Smooth muscle cell (in vitro differentiated cells): ENCODE results near the gene LRRC37B. TPM values are rescaled to one million over a fixed set of nuclear protein-coding genes. Genes with fewer than 3 reads are reported as not detected.
"Not testable (repeated sequence)": the region's sequence is repeated elsewhere in the genome, so short reads cannot be mapped to it uniquely, and the experiment has no call there.

Experiments
- DNase-seq: peaks from one replicate; lab custom pipeline; 2025; ENCODE audit not compliant: unreplicated experiment; lab: John Stamatoyannopoulos, UW
- H2AFZ ChIP-seq: fragments of 200-600 bp; sonication (generic); 2 replicates; pipeline ENCODE4 v1.6.0; 2016; ENCODE audit warnings: antibody characterized with exemption, low read depth, mild to moderate bottlenecking
- H3F3A ChIP-seq: fragments of 200-600 bp; sonication (generic); 2 replicates; pipeline ENCODE4 v1.6.0; 2017; ENCODE audit warnings: antibody characterized with exemption, low read depth
- H3K27ac ChIP-seq: fragments of 200-600 bp; sonication (generic); 2 replicates; pipeline ENCODE4 v1.5.1; 2016; ENCODE audit warnings: low read depth, mild to moderate bottlenecking
- H3K27me3 ChIP-seq: fragments of 200-600 bp; sonication (generic); 2 replicates; pipeline ENCODE4 v1.6.1; 2016; ENCODE audit warnings: low read depth, mild to moderate bottlenecking
- H3K36me3 ChIP-seq: fragments of 200-600 bp; sonication (generic); 2 replicates; pipeline ENCODE4 v1.5.1; 2016; ENCODE audit warnings: low read depth
- H3K4me1 ChIP-seq: fragments of 200-600 bp; sonication (generic); 2 replicates; pipeline ENCODE4 v1.5.1; 2016; ENCODE audit warnings: low read depth
- H3K4me2 ChIP-seq: fragments of 200-600 bp; sonication (generic); 2 replicates; pipeline ENCODE4 v1.6.0; 2016; ENCODE audit warnings: mild to moderate bottlenecking
- H3K4me3 ChIP-seq: fragments of 200-600 bp; sonication (generic); 2 replicates; pipeline ENCODE4 v1.5.1; 2016; ENCODE audit warnings: mild to moderate bottlenecking
- H3K79me2 ChIP-seq: fragments of 200-600 bp; sonication (generic); 2 replicates; pipeline ENCODE4 v1.6.0; 2016; ENCODE audit warnings: low read depth, mild to moderate bottlenecking
- H3K9ac ChIP-seq: fragments of 200-600 bp; sonication (generic); 2 replicates; pipeline ENCODE4 v1.6.0; 2016; ENCODE audit warnings: low read depth
- H3K9me3 ChIP-seq: fragments of 200-600 bp; sonication (generic); replicated peaks from 2 replicates; pipeline ENCODE4 v1.5.1; 2016; ENCODE audit warnings: low read depth
- H4K20me1 ChIP-seq: fragments of 200-600 bp; sonication (generic); 2 replicates; pipeline ENCODE4 v1.6.0; 2016; ENCODE audit warnings: low read depth
- CTCF ChIP-seq: fragments of 200-600 bp; sonication (generic); IDR thresholded peaks from 2 replicates; pipeline ENCODE4 v1.5.1; 2017; ENCODE audit warnings: borderline replicate concordance, mild to moderate bottlenecking, antibody characterized with exemption; ENCODE audit not compliant: insufficient read depth, poor library complexity, severe bottlenecking
- WGBS: methylation state at CpG from one replicate; pipeline ENCODE4 v1.1.7; 2016; ENCODE audit warnings: low lambda C conversion rate; 5-methylcytosine and 5-hydroxymethylcytosine counted together
- polyA plus RNA-seq: library from polyadenylated mRNA; unstranded; fragments of >200 nt; fragmentation: Nextera tagmentation; extraction: Ambion mirVana; gene quantifications from 2 replicates; pipeline ENCODE4 v1.2.1, GENCODE V29; 2016
- total RNA-seq: library from RNA; depleted of rRNA; stranded (reverse); fragments of >200 nt; gene quantifications from 2 replicates; pipeline ENCODE4 v1.2.3, GENCODE V29; 2014

The LRRC37B gene
- total and polyA plus RNA-seq, 2 experiments from 2014 or later, result 5.2 to 20.9 TPM

GRCh38 chr17:32099686-32100085 is 92.5 kb downstream of the LRRC37B start:
- H3K4me2 ChIP-seq, result no peak overlapping the region
- no peak overlapping the region for H3K27ac ChIP-seq
- H3K4me1 ChIP-seq, result no peaks in the 10 kb centered on the region
- H3K79me2 ChIP-seq, result no peaks in the 10 kb centered on the region
- H3K9me3 ChIP-seq, result no peaks in the 10 kb centered on the region
- no peaks in the 10 kb centered on the region for H3F3A ChIP-seq
- WGBS, result 85% methylated on average over 2 of the region's 2 CpGs
- H4K20me1 ChIP-seq, result no peaks in the 10 kb centered on the region
- H2AFZ ChIP-seq, result no peak overlapping the region
- no peak for DNase-seq
- no peaks in the 10 kb centered on the region for H3K36me3 ChIP-seq
- H3K4me3 ChIP-seq, result no peak overlapping the region
- no peak overlapping the region for H3K9ac ChIP-seq
- no peak for TF ChIP-seq CTCF
- H3K27me3 ChIP-seq, result no peaks in the 10 kb centered on the region

GRCh38 chr17:32100323-32100722 is 93.1 kb downstream of the LRRC37B start:
- H3K9me3 ChIP-seq, H3K4me2 ChIP-seq, H3F3A ChIP-seq, H4K20me1 ChIP-seq, H3K27ac ChIP-seq, H3K9ac ChIP-seq, DNase-seq, H3K4me3 ChIP-seq, H2AFZ ChIP-seq, H3K79me2 ChIP-seq, H3K27me3 ChIP-seq, H3K36me3 ChIP-seq, H3K4me1 ChIP-seq: not testable (repeated sequence)
- WGBS, result 89% methylated on average over 8 of the region's 8 CpGs

DNA sequence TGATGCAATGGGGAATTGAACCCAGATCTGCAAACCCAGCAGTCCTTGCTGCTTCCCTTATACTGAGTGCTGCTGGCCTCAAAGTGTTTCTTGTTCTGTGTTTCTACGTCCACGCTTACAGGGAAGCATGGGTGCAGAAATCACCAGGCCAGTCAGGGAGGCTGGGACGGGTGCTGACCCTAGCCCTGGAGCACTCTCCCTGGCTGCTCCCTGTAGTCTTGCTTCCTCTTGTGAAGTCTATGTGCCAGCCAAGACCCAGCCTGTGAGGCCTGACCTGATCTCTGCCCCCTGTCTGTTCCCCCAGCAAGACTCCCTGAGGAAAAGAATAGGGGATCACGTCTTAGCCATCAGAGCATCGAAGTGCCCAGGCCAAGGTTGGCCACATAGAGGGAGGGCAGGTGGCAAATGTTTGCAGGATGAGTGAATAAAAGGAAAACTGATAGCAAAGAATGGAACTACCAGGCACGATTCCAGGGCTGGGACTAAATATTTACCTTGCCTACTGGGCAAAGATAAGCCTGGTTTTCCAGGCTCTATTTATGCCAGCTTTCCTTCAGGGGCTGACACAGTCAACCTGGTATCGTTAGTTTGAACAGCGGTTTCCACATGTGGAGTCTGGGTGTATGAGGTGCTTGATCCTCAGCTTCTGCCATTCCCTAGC is 93.9 kb downstream of the LRRC37B start:
- 95% methylated on average over 8 of the region's 8 CpGs for WGBS
- Histone ChIP-seq H3K4me3 (no peak overlapping the region), H3K27ac (no peak overlapping the region), H3K4me2 (no peak overlapping the region), H3K79me2 (no peaks in the 10 kb centered on the region), H3K27me3 (no peaks in the 10 kb centered on the region), H3K9me3 (no peaks in the 10 kb centered on the region), H3K9ac (no peak overlapping the region), H3K36me3 (no peaks in the 10 kb centered on the region), H3F3A (no peaks in the 10 kb centered on the region), H4K20me1 (no peaks in the 10 kb centered on the region), H2AFZ (no peak overlapping the region), H3K4me1 (no peaks in the 10 kb centered on the region)
- TF ChIP-seq CTCF, result no peak
- no peak for DNase-seq

DNA sequence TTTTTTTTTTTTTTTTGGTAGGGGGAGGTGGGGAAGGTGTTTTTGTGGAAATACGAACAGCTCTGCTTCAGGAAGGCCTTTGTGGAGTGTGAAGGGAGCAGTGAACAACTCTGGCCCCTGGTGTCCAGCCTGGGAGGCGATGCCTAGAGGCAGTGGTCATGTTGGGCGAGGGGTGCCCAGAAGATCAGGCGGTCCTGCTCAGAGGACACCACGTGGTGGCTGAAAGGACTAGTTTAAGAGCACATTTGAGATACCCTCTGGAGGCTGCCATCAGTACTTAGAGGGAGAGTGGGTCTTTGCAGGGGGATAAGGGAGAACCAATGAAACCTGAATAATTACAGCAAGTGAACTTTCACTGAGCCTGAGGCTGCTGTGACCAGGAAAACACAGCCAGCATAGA is 95.0 kb downstream of the LRRC37B start:
- no peak overlapping the region for H3K4me3 ChIP-seq
- no peaks in the 10 kb centered on the region for H3K27me3 ChIP-seq
- H3K9me3 ChIP-seq, result no peaks in the 10 kb centered on the region
- H3K4me2 ChIP-seq, result no peak overlapping the region
- H4K20me1 ChIP-seq, result no peaks in the 10 kb centered on the region
- H3K36me3 ChIP-seq, result no peaks in the 10 kb centered on the region
- H3F3A ChIP-seq, result no peaks in the 10 kb centered on the region
- H3K79me2 ChIP-seq, result no peaks in the 10 kb centered on the region
- H2AFZ ChIP-seq, result no peak overlapping the region
- no peaks in the 10 kb centered on the region for H3K4me1 ChIP-seq
- no peak for TF ChIP-seq CTCF
- 94% methylated on average over 4 of the region's 5 CpGs for WGBS
- DNase-seq, result no peak
- H3K9ac ChIP-seq, result no peak overlapping the region
- H3K27ac ChIP-seq, result no peak overlapping the region
